Fibroblast of mammary gland (primary cell): ENCODE data around the gene SLC35G6.

ENCODE experiments used
- DNase-seq: peaks from one replicate; pipeline ENCODE4 v3.0.0-alpha.2; 2010; ENCODE audit warnings: low read depth
- H3K4me3 ChIP-seq: 2 replicates; pipeline ENCODE4 v1.5.1; 2011; ENCODE audit warnings: low read depth, mild to moderate bottlenecking, low read length, moderate library complexity; ENCODE audit not compliant: control insufficient read depth
- TF ChIP-seq, protein P1 (sequence below): conservative IDR thresholded peaks from 2 replicates; pipeline ENCODE4 v1.5.1; 2011; ENCODE audit warnings: low read depth, low read length, inconsistent platforms; ENCODE audit not compliant: control insufficient read depth, insufficient read depth

Gene SLC35G6

DNA sequence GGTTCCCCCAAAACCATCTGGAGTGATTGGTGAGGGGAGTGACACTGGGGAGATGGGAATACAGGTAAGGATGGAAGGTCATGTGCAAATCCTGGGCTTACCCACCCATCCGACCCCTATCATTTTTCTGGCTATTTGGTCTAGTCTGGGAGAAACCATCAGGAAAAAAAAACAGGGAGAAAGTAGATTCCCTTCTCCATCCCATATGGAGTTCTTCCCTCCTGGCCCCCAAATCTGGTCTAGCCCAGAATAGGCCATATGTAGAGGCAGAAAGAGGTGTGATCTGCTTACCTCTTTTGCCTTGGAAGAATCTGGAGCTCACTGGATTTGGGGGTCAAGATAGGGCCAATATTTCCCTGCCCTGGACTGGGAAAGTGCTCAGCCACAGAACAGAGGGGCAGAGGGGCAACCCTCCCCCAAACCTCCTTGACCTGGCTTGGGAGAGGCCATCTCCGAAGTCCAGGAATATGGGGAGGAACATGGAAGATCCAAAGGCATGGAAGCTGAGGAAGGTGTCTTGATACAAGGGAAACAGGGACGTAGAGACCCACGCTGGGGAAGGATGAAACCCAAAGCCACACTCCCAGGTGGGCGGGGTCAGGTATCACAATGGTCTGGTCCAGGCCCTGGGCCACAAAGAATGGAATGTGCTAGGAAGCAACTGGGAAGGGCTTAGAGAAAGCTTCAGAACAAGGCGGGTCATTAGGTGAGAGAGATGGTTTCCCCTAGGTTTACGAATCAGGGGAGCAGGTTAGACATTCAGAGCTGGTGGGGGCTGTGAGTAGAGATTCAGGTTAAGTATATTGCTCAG lies 20.2 kb upstream of the SLC35G6 start:
- TF ChIP-seq, protein P1, sequence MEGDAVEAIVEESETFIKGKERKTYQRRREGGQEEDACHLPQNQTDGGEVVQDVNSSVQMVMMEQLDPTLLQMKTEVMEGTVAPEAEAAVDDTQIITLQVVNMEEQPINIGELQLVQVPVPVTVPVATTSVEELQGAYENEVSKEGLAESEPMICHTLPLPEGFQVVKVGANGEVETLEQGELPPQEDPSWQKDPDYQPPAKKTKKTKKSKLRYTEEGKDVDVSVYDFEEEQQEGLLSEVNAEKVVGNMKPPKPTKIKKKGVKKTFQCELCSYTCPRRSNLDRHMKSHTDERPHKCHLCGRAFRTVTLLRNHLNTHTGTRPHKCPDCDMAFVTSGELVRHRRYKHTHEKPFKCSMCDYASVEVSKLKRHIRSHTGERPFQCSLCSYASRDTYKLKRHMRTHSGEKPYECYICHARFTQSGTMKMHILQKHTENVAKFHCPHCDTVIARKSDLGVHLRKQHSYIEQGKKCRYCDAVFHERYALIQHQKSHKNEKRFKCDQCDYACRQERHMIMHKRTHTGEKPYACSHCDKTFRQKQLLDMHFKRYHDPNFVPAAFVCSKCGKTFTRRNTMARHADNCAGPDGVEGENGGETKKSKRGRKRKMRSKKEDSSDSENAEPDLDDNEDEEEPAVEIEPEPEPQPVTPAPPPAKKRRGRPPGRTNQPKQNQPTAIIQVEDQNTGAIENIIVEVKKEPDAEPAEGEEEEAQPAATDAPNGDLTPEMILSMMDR = no peak
- no peak overlapping the region for H3K4me3 ChIP-seq
- DNase-seq = no peak

DNA sequence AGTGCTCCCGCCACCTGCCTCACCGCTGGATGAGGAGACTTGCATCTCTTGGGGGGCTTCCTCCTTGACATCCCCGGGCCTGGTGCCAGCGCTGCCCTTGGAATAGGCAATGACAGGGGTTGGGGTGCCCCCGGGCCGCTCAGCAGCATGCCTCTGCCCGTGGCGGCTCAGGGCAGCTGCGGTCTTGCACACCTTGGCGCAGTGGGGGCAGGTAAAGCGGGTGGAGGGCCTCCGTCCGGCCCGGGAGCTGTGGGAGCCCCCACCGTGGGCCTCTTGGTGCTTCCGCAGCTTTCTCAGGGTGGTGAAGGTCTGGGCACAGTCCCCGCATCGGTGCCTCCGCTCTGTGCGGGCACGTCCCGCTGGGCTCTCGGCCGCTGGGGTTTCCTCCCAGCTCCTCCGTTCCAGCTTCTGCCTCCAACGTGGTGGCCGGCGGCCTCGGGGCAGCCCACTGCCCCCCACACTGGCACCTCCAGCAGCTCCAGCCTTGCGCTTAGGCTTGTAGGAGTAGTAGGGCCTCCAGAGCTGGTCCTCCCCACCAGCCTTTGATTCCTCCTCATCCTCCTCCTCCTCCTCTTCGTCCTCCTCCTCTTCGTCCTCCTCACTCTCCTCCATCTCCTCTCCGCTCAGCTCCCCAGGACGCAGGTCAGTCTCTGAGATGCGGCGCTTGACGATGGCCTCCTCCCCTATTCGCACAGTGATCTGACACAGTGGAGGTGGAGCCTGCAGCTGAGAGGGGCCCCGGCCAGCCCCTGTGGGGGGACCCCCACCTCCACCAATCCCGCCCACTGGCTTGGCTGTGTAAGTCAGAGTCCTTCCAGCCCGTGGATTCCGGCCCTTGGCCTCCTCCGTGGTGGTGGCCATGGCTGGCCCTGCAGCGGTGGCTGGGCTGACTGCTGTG lies 18.5 kb upstream of the SLC35G6 start:
- no peak for DNase-seq
- H3K4me3 ChIP-seq = no peak overlapping the region
- TF ChIP-seq, protein P1 = no peak

DNA sequence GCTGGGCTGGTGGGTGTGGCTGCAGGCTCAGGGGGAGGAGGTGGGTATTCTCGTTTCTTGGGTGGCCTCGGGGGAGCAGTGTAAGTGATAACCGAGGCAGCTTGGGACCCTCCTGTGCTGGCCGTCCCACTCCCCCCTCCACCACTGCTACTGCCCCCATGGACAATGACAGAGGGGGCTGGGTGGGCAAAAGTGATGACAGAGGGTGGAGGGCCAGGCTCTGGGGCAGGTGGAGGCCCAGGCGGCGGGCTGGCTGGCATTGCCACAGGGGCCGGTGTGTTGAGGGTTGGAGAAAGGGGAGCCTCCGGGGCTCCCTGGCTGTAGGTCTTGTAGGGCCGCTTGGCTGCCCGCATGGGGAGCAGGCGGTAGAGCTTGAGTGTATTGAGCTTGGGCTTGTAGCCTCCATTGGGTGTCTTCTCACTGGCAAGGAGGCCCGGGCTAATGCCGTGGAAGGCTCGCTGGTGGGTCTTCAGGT lies 17.8 kb upstream of the SLC35G6 start:
- H3K4me3 ChIP-seq = no peak overlapping the region
- no peak for DNase-seq
- TF ChIP-seq, protein P1 = no peak

DNA sequence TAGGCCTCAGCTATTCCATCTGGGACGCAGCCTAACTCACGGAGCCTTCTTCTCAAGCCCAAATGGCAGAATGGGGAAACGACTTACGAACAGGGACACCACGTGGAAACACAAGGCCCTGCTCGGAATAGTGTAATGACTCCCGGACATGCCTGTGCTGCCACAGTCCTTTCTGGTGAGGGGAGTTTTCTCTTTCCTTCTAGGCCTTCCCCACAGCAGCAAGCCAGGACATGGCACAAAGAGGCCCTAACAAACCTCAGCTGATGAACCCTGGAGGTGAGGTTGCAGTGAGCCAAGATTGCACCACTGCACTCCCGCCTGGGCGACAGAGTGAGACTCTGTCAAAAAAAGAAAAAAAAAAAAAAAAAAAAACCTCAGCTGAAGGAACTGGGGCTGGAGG lies 17.2 kb upstream of the SLC35G6 start:
- TF ChIP-seq, protein P1 = no peak
- no peak overlapping the region for H3K4me3 ChIP-seq
- DNase-seq = no peak

DNA sequence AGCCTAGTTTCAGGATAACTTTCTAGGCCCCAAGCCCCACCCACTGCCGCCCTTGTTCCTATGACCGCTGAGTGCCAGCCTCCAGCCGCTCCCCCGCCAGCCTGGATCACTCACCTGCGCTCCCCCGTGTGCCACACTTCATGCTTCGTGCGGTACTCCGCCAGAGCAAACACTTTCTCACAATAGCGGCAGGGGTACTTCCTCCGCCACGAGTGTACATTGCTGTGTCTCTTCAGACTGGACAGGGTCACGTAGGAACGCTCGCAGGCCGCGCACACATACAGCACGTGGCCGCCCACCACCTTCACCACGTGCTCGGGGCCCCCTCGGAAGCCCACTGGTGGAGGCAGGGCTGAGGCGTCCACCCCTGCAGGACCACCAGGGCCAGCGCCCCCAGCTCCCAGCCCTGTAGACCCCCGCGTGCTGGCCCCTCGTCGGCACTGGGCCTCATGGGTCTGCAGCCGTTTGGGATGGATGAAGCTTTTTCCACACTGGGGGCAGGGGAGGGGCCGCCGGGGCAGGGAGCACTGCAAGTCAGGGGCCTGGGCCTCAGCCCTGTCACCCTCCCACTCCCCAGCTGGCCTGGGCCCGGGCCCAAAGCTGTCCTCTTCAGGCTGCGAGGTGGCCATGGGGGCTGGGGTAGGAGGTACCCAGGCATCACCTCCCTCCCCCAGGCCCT lies 15.5 kb upstream of the SLC35G6 start:
- H3K4me3 ChIP-seq = no peak overlapping the region
- TF ChIP-seq, protein P1 = no peak
- DNase-seq = no peak

DNA sequence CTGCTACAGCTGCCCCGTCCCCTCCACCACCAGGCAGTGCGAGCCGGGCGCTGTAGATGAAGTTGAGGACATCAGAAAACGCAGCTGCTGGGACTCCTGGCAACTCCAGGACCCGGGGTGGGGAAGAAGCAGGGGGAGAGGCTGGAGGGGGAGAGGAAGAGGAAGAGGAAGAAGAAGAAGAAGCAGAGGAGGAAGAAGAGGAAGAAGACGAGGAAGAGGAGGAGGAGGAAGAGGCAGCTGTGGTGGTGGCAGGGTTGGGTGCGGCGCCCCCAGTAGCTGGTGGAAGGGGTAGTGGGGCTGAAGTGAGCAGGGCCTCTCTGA lies 15.0 kb upstream of the SLC35G6 start:
- no peak overlapping the region for H3K4me3 ChIP-seq
- DNase-seq = no peak
- TF ChIP-seq, protein P1 = no peak
